GM21576 (cell line): ENCODE results near the gene DIP2C.
"Not testable (repeated sequence)": the region's sequence is repeated elsewhere in the genome, so short reads cannot be mapped to it uniquely, and the experiment has no call there.

Experiments used
- ATAC-seq: cut with Tn5 transposase; IDR thresholded peaks from one replicate; pipeline ENCODE4 v1.9.1; 2021; ENCODE audit warnings: mild to moderate bottlenecking, moderate library complexity; ENCODE audit not compliant: unreplicated experiment

The DIP2C gene

DNA sequence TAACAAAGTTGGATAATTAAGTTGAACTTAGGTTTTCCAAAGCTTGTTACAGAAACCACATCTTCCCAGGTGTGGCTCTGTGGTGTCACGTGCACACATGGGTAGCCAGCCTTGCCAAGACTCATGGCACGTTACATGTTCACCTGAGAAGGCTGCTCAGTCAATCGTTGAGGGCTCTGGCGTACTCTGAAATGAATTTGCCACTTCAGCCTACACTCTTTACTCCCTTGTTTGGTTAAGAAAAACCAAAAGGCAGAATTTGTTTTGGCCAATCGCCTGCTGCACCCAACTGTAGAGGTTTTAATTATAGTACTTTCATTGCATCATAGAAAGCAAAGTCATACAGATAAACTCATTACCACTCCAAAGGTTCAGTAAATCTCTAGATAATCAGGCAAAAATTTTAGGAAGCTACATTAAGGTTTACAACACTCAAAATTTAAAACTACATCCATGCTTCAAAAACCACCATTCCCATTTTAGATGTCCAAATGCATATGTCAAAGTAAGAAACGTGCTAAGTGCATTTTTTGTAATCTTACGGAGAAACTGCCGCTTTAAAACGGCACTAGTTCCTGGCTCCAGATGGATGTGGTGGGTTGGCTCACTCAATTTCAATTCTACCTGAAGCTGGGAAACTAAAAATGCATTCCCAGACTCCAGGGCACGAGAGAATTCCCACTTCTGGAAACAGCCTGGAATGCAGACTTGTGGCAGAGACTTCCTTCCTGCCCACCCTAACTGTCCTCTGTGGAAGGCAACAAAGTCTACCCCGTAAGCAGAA is 88.4 kb downstream of the DIP2C start:
- no peak for ATAC-seq

DNA sequence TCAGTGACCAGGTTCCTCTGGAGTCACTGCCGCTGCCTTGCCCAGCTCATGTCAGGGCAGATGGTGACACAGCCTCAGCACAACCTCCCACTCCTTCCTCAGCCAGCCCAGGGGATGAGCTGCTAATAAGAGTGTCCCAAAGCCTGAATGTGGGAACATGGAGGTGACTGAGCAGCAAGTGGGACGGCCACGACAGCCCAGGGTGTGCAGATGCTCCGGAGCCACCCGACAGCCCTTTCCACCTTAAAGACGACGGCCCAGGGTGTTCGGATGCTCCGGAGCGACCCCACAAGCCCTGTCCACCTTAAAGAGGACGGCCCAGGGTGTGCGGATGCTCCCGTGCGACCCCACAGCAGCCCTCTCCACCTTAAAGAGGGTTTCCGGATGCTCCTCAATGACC is 89.2 kb downstream of the DIP2C start:
- no peak for ATAC-seq

DNA sequence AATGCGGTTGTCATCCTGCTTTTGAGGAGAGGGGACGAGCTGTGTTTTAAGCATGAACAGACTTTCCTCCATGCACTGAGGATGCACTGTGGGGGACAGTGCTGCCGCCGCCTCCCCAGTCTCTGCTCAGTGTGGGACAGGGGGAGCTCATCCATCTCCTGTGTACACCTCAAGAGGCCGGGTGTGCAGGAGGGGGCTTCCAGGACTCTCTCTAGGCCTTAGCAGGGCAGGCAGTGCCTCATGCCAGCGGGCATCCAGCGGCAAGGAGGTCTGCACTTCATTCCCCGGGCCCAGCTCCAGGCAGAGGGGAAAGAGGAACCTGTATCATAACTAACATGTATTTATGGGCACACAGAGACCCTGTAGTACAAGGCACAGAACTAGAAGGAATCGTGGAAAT is 89.7 kb downstream of the DIP2C start:
- no peak for ATAC-seq

DNA sequence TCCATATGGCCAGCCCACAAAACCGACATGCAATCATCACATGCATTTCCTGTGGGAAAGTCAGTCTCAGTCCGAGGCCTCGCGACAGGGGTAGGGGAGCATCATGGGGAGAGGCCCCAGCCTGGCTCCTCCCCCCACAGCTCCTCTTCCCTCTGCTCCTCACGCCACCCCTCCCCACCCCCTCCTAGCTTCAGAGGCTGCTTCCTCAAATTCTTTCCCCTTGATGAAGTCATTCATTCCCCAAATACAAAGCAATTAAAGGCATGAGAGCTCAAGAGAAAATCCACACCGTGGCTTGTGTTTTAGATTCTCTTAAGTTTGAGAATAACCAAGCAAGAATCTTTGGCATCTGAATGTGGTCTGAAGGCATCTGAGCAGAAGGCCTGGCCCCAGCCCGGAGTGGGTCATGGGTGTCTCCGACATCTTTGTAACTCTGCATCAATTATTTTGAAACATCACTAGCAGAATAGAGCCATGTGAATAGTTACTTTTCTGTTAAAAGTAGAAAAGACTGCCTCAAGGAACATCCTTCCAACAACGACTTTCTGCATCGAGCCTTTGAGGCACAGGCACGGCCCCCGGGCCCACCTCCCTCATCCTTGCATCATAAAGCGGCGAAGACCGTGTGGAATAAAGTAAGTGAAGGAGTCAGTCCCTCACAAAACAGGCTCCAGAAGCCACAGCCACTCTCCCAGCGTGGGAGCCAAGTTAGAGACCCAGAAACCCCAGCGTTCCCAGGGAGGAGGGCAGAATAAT is 90.9 kb downstream of the DIP2C start:
- ATAC-seq = no peak

DNA sequence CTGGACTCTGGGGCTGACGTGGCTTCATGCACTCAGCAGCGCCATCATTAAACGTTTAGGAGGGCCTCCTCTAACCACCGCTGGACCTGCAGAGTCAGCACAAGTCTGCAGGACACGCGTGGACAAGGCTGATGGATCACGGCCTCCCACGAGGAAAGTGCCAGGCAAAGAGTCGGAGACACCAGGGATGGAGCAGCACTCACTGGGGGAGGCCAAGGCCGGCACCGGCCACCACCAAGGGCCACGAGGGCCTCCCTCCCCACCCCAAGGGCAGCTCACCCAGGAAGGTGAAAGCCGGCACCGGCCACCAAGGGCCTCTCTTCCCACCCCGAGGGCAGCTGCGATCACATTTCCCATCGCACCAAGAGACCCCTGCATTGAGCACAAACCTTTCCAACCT is 91.5 kb downstream of the DIP2C start:
- ATAC-seq = no peak

DNA sequence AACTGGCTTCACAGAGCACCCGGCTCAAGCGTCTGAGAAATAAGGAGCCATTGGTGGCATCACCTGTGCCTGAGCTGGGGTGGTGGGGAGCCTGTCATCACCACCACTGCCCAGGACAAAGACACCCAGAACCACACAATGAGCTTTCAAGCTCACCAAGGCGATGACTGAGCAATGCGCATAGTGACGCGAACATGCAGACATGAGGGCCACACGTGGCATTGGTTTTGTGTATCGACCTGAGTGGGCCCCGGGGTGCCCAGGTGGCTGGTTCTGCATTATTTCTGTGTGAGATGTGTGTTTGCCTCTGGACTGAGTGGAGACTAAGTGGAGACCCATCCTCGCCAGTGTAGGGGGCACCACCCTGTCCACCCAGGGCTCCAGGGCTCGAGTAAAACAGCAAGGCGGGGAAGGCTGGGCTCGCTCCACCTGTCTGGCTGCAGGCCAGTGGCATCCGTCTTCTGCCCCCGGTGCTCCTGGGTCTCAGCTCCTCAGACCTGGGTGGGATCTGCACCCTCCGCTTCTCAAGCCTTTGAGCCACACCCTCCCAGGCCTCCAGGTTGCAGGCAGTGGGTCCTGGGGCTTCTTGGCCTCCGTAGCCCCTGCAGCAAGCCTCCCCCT is 92.6 kb downstream of the DIP2C start:
- no peak for ATAC-seq

DNA sequence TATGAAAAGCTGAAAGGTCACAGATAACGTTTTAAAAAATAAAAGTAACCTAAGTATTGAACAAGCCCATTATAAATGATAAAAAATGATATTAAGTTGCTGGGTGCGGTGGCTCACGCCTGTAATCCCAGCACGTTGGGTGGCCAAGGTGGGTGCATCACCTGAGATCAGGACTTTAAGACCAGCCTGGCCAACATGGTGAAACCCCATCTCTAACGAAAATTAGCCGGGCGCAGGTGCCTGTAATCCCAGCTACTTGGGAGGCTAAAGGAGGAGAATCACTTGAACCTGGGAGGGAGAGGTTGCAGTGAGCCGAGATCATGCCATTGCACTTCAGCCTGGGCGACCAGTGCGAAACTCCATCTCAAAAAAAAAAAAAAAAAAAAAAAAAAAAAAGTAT is 93.3 kb downstream of the DIP2C start:
- not testable (repeated sequence) for ATAC-seq

DNA sequence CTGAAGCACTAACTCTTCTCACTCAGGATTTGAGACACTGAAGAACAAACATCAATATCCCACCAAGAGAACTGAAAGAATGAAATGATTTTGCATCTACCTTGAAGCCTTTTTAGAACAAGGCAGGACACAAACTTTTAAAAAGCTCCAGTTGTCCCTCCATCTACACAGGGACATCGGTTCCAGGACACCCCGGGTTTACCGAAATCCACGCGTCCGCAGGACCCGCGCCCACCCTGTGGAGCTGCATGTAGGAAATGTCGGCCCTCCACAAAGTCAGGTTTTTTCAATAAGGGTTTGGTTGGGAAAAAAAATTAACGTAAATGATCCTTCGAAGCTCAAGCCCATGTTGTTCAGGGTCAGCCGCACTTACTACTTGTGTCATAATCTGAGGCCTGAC is 94.0 kb downstream of the DIP2C start:
- ATAC-seq = no peak

DNA sequence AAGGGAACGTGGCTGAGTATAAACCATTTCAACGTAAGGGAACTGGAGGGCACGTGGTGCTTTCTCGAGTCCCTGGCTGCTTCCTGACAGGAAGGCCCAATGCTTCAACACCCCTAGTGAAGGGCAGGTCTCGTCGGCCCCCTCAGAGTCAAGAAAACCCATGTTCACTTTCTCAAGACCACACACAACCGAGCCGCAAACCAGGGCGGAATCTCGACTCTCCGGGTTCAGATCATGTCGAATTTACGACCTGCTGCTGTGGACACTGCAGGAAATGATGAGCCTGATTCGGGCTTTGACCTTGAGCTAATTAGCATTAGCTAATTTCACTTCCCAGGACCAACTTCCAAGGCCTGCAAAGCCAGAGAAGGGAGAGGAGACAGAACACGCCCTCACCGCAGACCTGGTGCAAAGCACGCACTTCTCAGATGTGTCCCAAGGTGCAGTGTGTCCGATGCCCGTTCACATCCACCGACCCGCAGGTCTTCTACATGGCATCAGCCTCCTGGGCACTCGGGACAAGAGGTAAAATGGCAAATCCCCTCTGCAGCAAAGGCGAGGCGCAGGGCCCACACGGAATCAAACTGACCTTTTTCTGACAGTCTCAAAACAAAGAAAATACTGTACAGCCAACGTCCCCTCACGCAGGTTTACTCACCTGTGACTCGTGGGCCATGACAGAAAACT is 94.7 kb downstream of the DIP2C start:
- no peak for ATAC-seq

DNA sequence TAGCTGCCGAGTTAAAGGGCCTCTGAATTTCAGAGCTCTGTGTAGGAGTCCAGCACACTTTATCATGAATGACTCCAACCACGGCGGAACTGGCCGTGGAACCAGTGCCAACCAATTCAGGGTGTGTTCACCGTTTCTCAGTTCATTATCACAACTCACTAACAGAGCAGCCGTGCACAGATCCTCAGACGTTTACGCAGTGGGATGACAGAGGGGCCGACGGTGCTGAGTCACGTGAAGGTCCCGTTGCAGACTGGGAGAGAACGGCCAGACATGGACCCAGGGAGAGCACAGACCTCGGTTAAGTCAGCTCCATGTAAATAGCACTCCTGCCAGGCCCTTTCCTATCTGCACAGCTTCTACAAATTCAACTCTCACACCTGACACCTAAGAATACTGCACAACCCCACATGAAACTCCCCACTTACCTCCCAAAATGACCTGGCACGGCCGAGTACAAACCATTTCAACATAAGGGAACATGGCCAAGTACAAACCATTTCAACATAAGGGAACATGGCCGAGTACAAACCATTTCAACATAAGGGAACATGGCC is 95.5 kb downstream of the DIP2C start:
- no peak for ATAC-seq

DNA sequence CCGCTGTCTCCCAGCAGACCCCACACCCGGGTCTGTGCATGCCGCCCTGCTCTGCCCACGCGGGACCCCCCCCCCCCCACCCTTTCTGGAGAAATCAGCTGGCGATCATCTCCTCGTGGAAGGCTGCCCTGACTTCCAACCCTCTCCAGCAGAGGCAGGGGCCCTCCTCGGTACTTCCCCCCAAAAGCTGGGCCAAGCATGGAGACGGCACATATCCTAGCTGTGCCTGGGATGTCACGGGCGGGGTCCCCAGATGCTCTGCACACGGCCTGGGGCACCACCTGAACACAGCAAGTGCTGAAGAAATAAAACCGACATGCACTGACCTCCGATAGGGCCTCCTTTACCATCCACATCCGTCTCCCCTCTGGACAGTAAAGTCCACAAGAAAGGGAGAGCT is 96.0 kb downstream of the DIP2C start:
- ATAC-seq = no peak

DNA sequence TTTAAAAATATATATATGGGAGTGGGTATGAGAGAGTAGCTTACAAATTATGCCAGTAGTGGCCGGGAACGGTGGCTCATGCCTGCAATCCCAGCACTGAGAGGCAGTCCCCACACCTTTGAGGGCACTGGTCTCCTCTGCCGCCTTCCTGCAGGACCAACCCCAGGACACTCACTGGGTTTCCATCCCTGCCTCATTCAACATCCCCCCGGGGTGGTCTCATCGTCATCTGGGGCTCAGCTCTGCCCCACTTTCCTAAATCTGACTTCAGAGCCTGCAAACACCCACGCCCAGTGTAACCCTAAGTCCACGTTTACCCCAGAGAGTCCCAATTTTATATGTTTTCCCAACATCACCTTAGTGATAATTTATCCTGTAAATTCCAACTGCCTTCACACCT is 96.5 kb downstream of the DIP2C start:
- ATAC-seq = no peak

DNA sequence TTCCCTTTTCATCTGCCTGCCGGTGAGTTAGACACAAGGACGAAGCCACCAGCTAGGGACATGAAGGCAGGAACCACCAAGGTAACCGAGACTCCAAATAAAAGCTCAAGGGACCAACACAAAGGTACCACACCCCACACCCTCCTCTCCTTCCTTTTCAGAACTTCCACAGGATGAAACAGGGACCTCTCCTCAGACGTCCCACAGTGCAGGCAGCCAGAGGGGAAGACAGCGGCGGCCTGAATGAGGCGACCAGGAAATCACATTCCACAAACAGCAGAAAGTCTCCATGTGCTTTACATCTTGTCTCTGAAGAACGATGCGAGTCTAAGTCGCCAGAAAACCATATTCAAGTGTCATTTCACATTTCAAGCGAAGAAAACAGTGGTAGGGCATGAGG is 97.8 kb downstream of the DIP2C start:
- no peak for ATAC-seq

DNA sequence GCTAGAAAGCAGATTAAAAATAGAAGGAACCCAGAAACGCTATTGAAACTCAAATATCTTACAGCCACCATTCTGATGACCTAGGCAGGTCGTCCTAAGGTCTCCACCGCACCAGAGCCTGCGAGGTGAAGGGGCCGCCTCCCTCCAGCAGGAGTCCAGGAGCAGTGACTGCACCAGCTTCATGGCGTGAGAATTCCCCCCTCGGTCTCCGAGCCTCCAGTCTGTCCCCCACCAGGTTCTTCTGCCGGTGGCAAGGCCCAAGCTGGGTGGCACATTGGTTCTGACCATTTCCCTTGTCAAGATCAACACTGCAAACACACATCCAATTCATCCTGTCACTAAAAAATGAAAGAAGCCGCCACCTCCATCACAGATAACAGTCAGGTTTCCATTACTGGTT is 98.7 kb downstream of the DIP2C start:
- no peak for ATAC-seq

DNA sequence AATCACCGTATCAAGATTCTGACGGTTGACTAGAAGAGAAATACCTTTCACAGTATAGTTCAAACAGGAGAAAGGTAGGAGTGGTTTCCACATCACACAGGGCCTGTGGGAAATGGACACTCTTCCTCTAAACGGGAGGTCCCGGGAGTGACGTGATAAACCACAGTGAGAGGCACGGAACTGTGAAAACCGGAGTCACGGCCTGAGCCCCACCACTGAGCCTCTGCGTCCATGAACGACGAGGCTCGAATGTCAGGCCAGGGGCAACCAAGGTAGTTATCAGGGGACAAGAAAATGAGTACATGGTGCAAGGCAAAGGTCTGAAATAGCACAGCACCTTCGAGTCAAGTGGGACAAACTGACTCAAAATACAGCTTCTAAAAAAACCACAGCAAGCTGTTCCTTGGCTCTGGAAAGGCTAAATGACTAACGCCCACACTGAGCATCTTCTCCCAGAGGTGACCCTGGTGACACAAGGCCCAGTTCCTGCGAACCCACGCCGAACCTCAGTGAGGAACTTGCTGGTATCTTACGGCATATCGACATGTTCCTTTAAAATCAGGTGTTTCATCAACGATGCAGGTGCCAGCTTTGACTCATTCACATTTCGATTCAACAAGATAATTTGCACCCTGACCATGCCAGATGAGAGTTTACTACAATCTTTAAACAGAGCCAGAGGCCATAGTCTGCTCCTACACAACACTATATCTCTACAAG is 99.3 kb downstream of the DIP2C start:
- no peak for ATAC-seq

DNA sequence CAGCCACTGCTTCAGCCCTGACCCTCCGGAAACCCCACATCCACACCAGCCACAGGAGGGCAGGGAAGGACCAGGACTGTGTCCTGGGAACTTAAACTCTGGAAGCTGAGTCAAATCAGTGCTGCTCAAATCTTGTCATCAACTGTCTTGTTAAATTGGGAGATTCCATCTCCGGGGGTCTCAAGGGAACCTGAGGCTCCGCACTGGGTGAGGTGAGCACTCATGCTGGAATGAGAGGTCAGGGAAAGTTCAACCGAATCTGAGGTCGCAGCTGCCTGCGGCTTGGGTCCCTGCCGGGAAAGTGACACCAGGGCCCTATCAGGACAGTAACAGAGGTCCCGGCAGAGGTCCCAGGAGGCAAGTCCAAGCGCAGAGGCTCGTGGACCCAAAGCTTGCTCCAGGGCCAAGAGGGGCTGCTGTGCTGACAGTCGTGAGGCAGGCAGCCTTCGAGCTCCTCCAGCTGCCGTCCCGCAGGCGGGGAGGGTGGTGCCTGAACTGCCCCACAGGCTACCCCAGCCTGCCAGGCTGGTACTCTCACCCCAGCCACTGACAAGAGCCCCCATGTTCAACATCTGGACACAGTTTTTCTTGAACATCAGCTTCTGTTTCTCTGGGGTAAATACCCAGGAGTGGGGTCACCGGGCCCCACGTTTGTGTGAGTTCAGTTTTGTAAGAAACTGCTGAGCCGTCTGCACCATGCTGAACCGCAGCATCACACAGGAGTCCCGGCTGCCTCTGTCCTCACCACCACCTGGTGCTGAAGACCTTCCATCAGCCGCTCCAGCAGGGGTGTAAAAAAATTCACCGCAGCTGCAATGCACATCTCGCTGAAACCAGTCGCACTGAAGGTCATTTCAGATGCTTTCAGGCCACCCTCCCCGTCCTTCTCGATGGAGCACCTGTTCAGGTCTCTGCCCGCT is 101.0 kb downstream of the DIP2C start:
- no peak for ATAC-seq

DNA sequence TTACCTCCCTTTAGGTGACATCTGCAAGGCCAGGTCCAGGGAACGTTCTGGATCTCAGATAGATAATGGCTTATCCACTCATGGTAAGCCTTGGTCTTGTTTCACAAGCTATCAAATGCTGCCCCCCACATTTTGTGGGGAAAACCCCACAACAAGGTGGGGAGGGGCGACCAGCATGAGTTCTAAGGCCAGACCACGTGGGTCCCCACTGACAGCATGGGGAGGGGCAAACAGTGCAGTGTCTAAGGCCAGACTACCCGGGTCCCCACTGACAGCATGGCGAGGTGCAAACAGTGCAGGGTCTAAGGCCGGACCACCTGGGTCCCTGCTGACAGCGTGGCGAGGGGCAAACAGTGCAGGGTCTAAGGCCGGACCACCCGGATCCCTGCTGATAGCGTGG is 102.8 kb downstream of the DIP2C start:
- no peak for ATAC-seq

DNA sequence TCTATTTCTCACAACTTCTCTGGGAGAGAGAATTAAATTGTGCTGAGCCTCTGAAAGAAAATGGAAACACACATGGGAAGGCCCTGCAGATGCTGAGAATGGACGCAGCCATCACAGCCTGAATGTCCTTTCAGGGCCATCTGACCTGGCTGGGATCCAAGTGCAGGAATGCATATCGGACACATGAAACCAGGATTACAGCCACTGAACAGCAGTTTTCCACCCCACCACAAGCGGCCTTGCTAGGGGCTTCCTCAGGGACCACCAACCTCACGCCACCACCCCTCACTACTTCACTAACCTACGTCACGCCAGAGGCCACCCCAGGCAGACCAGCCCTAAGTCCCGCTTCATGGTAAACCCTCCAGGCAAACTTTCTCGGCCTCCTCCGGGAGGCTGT is 103.3 kb downstream of the DIP2C start:
- no peak for ATAC-seq

DNA sequence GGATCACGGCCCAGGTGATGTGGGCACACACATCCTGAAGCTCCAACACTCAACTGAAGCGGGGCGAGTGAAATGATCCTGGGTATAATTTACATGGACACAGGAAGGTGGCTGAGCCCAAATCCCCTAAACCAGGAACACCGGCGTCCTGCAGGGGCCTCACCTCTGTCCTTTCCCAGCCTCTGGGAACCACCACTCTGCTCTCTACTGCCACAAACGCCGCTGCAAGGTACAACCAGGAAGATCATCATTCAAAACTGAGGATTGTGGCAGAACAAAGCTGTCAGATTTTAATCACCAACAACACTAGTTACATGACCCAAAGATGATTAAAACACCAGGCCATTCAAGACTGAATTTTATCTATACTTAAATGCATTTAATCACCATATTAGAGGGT is 104.0 kb downstream of the DIP2C start:
- ATAC-seq = no peak
